ENCODE results near the gene CREB1.

CREB1 gene

DNA sequence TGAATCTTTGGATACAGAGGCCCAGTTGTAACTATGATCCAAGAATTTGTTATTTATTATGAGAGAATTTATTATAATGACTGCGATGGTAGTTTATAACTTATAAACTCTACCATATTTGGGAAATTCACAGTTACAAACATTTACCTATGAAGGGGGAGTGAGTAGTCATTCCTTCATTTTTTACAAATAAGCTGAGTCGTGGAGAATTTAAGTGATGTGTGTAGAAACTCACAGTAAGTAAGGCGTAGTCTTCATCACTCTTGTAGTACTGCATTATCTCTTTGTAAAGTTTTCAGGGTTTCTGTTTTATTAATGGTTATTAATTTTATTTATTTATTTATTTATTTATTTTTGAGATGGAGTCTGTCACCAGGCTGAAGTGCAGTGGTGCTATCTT lies 13.5 kb downstream of the CREB1 start:
- no peak for DNase-seq

DNA sequence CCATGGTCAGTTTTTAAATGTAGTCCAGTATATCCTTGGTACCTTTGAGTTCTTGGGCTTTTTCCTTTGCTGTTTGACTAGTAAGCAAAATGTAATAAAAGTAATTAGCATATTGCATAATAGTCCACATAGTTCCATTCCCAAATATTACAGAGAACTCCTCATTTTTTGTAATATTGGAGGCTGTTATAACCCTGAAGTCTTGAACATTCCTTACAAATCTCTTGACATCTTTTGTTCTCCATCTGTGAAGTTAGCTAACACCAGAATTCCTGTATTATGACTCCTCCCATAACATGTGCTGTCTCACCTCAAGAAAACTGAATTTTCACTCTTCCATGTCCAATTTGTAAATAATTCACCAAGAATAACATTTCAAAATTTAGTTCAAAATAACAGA lies 17.1 kb downstream of the CREB1 start:
- no peak for DNase-seq

DNA sequence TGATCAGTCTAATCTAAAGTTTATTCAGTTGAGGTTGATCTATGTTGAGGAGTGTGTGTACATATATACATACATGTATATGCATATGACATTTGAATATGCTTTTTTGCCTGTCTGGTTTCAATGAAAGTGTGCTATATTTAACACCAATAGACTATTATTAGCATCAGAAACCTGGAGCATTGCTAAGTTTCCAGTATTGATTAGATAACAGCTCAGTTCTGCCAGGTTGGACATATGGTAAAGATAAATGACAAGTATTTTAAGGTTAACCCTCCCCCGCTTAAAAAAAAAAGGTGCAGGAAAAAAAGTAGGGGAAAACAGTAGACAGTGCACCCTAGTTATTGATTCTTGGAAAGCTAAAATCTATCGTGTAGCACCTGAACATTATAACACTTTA lies 19.4 kb downstream of the CREB1 start:
- DNase-seq = no peak

DNA sequence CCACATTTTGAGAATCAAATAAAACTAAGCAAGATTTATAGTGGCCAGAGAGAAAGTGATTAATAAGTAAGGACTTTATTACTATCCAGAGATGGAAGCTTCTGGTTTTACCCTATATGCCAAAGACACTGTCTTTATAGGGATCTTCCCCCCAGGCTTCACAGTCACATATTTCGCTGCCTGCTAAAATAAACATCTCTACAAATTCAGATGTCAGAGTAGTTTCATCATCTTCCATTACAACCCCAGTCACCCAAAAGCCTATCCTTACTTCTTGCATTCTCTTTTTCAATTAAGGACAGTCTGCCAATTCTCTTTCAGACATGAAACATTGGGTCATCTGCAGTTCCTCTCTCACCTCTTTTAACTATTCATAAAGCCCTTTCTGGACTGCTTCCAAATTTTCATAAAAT lies 28.3 kb downstream of the CREB1 start:
- DNase-seq = no peak

DNA sequence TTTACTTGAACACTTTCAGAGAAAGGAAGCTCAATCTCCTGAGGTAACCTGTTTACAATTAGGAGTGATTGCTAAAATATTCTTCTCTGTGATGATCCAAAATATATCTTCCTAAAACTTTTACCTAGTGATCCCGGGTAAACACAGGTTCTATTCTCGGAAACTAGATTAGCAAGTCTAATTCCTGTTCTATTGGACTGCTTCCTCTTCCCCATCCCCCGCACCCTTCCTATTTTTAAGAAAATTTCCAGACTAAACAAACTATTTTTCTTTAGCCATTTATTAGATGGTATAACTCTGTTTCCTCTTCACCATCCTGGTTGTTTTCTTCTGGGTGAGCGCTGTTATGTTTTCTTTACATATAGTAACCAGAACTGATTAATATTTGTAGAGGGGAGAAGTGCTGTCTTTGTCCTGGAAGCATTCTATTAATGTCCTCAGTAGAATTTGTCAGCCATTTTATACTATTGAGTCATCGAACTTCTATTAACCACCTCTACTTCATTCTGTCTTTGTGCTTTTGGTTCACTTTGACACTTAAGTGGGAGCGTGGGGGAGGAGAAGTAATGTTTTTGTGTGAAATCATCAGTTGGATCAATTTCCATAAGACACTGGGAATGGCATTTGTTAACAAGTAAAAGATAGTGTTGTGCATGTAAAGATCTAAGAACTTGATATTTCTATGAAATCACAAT lies 31.8 kb downstream of the CREB1 start:
- DNase-seq = no peak

DNA sequence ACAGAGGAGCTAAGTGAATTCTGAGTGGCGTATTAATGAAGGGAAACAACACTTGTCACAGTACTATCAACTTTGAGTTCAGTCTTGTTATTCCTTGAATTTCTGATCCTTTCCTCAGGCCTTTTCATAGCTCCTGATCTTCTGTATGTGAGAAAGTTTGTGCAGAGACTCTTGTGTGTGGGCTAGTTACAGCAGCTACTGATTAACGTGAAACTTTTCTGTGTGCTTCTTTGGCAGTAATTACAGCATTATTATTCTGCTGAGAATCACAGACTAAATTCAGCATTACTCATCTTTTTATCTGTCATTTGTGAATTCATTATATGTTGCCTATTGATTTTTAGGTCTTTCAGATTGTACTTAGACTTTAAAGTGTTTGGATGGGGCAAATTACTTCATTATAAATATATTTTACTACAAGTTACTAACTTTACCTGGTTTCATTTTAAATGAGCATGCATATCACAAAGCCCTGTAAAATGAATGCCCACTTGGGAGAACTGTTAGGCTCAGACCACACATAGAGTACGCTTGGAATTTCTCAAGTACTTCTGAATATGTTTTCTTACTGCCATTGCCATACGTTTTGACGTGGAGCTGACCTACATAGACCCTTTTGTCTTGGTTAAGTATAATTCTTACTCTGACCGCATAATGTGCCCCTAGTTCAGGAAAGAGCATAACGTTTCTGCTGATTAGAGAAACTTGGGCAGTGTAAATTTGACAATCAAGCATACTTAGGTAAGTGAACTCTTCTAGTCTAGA lies 36.2 kb downstream of the CREB1 start:
- DNase-seq = no peak

DNA sequence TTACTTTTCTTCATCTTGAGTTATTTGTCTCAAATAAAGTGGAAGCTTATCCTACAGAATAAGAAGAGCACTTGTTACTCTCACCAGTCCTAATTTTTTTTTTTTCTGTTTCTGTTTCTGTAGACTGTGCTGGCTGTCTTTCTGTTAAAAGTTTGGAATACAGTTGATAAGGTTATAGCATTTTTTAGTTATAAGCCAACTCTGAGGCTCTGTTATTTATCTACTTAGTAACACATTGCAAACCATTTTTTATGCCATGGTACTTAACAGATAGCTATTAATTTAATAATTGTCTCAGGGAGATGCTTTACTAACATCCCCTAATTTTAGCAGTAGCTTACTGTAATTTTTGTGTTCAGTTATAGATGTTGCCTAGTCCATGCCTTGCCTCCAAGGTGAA lies 37.9 kb downstream of the CREB1 start:
- DNase-seq = no peak

DNA sequence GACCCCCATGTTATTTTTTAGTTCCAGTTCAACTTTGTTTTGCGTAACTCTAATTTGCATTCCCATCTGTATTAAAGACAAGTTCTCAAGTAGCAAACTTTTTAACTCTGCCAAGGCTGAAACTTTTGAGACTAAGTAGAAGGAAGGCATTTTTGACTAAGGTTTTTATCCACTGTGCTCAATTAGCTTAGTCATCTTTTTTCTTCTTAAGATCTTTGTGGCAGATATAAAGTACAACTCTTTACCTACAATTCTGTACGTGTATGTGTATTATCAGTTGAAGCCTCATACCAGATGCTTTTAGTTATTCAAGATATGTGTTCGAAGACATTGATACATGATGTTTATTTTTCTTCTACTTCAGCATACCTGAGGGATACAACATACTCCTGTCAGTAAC lies 41.6 kb downstream of the CREB1 start:
- no peak for DNase-seq

DNA sequence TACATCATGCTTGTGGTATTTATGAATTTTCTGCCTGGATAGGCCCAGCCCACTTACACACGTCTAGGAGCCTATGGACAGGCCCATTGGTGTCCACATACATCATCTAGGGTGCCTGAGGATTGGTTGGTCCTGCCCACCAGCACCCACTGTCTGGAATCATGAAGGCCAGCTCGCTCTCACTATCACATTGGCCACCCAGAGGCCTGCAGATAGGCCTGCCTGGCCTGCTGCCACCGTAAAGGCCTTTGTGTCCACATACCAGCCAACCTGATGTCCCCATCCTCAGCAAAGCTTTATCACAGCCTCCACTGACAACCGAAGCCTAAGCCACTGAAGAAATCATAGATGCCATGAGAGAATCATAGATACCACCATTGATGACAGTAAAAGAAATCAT lies 55.2 kb downstream of the CREB1 start:
- no peak for DNase-seq

DNA sequence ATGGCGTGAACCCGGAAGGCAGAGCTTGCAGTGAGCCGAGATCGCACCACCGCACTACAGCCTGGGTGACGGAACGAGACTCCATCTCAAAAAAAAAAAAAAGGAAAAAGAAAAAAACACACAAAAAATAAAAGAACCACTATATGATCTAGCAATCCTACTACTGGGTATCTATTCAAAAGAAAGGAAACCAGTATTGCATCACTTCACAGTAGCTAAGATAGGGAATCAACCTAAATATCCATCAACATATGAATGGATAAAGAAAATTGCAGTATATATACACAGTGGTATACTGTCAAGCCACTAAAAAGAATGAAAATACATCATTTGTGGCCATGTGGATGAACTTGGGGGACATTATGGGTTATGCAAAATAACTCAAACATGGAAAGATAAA lies 57.5 kb downstream of the CREB1 start:
- DNase-seq = no peak

DNA sequence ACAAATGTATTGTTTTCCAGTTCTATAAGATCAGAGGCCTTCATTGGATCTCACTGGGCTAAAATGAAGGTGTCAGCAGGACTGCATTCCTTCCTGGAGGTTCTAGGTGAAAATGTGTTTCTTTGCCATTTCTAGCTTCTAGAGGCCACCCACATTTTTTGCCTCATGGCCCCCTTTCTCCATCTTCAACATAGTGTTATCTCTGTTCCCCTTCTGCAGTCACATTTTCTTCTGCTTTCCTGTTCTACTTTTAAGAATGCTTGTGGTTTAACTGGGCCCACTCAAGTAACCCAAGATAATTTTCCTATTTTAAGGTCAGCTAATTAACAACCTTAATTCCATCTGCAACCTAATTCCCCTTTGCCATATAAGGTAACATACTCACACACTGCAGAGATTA lies 59.4 kb downstream of the CREB1 start:
- no peak for DNase-seq

DNA sequence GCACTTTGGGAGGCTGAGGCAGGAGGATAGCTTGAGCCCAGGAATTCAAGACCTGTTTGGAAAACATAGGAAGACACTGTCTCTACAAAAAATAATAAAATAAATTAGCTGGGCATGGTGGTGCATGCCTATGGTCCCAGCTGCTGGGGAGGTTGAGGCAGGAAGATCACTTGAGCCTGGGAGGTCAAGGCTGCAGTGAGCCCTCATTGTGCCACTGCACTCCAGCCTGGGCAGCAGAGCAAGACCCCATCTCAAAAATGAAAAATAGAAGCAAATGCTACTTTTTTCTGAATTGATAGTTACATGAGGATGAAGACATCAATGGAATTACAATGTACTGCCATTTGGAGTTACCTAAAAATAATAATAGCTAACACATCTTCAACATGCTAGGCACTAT lies 63.5 kb downstream of the CREB1 start:
- DNase-seq = no peak

DNA sequence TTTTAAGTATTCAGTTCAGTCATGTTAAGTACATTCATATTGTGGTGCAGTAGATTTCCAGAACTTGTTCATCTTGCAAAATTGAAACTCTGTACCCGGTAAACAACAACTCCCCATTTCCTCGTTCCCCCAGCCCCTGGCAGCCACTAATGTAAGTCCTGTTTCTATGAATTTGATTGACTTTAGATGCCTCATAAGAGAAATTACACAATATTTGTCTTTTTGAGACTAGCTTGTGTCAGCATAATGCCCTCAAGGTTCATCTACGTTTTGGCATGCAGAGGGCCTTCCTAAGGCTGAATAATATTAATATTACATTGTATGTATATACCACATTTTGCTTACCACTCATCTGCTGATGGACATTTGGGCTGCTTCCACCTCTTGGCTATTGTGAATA lies 64.5 kb downstream of the CREB1 start:
- no peak for DNase-seq

DNA sequence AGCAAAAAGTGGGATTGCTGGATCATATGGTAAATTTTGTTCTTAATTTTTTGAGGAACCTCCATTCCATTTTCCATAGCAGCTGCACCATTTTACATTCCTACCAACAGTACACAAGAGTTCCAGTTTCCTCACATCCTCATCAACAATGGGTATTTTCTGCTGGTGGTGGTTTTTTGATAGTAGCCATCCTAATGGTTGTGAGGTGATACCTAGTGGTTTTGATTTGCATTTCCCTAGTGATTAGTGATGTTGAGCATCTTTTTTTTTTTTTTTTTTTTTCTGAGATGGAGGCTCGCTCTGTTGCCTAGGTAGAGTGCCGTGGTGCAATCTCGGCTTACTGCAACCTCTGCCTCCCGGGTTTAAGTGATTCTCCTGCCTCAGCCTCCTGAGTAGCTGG lies 65.0 kb downstream of the CREB1 start:
- DNase-seq = no peak

DNA sequence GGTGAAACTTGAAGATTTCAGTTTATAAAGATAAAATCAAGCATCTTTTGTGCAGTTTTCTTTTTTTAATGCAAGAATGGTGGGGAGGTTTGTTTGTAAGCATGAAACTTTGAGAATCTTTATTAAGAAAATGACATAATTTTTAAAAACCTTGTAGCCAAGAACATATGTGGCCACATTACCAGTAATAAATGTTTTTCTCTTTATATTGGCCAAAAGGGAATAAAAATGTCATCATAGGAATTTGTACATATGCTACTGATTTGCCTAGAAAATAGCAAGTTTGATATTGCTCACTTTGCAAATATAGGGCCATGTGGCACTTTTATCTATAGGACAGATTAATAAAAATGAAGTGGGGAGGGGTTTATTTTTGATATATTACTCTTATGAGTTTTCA lies 69.9 kb downstream of the CREB1 start:
- no peak for DNase-seq

DNA sequence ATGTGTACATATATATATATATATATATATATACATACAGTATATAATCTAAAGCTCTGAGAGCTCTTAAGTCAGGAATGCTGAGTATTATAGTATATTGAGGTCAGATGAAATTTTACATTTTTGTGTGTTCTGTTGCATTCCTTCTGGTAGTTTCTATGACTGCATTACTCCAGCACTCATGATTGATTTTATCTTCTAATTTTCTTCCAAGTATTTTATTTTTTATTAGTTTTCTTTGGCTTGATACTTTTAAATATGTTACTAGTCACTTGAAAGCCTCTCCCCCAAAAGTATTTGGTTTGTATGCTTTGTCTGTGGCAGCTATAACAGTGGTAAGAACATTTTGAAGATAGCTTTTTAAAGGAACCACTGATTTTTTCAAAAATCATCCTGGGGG lies 70.5 kb downstream of the CREB1 start:
- DNase-seq = no peak

DNA sequence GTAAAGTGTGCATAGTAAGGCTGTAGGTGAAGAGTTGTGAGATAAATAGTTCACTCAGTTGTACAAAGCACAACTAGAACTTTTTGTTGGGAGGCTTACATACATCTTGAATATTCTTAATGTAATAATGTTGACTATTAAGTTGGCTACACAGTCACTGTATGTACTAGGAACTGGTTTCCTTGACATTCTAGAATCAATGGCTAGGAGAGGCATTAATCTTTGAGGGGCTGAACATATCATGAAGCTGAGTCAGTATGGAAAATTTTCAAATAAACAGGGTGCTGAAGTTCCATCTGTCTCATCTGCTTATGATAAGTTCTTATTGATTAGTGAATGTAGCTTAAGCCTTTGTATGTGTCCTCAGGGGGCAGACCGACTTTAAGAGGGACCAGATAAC lies 72.0 kb downstream of the CREB1 start:
- DNase-seq = no peak

DNA sequence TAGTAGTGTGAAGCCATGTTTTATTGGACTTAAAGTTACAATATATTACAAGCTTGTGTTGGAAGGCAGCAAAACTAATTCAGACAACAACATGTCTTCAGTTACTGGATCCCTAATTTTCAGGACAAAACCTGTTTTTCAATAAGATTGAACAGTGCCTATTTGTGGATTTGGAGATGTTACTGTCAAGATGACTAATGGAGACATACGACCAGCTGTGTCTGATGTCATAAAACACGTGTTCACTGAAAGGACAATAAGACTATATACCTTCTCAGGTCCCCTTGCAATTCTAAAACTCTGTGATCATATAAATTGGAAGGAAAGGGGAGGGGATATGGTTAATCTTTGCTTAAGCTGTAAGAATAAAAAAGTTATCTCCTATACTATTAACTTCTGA lies 73.7 kb downstream of the CREB1 start:
- DNase-seq = no peak

DNA sequence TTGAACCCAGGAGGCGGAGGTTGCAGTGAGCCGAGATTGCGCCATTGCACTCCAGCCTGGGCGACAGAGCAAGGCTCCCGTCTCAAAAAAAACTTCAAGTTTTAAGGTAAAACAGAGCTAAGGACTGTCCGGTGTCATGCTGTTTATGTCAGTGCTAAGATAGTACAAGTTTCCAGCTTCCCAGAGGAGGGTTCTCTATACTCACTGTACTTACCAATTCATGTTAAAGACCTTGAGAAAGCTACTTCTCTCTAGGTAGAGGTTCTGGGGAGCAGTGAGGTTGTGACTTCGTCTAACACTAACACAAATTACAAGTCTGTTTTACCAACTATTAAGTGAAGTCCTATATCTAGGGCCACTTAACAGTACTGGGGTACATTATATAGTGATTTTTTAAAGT lies 76.6 kb downstream of the CREB1 start:
- no peak for DNase-seq

DNA sequence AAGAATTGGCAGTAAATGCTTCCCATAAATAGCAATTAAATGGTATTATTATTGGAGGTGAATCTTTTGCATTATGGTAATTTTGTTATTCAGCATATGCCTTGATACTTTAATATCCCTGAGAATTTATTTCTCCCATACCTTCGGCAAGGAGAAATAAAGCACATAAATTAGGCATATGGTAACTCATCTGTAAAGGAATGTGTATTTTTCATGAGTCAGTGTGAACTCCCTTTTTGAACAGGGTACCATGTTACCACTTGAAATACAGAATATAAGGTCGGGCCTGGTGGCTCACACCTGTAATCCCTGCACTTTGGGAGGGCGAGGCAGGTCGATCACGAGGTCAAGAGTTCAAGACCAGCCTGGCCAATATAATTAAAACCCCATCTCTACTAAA lies 77.1 kb downstream of the CREB1 start:
- no peak for DNase-seq

DNA sequence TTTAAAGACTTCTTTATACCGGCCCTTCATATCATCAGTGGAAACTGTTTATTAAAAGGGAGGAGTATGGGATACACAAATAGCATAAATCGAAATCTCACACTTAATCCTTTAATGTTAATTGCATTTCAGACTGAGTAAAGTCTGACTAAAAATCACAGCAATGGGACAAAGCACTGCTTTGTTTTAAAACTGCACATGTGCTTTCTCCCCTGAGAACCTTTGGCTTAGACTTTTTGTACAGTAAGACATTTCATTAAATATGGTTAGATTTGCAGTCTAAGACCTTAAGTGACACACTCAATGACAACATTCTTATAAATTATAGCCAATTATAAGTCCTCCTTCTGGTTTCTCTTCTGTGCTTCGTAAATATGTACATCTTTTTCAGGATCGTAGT lies 83.0 kb downstream of the CREB1 start:
- no peak for DNase-seq

DNA sequence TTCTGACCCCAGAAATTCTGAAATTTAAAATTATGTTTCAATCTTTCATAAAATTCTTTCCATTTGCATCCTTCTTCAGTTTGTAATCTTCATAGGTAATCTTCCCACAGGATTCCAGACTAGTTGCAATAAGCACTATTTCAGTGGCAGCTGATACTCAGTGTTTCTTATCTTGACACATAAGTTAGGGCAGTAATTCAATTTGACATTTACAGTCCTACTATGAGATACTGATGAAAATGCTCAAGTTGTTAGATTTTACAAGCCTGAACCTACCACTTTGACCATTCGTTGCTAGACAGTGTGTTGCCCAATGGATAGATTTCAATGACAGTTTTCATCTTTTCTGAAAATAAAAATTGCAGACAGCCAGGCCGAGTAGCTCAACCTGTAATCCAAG lies 85.1 kb downstream of the CREB1 start:
- no peak for DNase-seq

DNA sequence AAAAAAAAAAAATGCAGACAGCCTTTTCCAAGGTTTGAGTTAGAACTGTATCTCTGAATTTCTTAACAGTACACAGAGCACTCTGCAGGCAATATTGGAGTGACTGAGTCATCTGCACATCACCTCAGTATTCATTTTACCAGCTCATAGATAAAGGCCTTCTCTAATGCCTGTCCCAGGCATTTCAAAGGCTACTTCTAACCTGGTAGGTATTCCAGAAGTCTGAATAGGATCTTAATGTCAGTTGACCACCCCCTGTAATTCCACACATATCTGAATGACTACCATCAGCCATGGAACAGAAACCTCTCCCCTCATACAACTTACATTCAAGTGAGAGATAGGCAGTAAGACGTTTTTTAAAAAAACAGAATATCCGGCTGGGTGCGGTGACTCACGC lies 86.4 kb downstream of the CREB1 start:
- DNase-seq = no peak

DNA sequence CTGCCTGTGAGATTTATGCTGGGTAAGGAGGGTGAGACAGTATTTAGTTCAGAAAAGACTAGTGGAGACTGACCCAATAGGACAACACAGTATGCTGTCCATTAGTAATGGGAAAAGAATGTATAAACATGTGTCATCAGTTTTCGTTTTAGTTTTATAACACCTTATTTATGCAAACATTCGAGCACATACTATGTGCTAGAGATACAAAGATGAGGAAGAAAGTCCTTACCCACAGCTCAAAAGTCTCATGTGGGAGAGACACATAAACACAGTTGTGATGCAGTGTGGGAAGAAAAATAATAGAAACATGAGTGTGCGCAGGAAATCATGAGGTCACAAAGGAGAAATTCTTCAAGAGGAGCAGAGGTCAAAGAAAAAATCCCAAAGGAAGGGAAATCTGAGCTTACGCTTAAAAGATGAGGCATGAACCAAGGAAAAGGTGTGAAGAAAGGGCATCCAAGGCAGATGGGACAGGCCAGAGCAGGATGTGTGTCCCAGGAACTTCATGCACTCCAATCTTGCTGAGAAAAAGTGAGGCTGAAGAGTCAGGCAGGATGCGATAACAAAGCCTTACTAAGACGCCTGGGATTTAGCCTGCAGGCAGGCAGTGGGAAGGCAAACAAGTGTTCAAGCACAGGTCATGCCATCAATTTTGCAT lies 87.4 kb downstream of the CREB1 start:
- DNase-seq = no peak
